ENCODE results near the gene OTC.

GRCh38 chrX:38341442-38341841, 11.0 kb upstream of the OTC start:
- TF ChIP-seq CTCF (IDR thresholded peaks at IDR 0.05; ENCODE audit: insufficient read depth, low read depth, low read length) (no peak), EZH2 (IDR thresholded peaks at IDR 0.05; ENCODE audit: insufficient read depth, low read length) (no peak)
